Thyroid gland (tissue), 4 donors: ENCODE measurements around the gene GADD45GIP1. TPM values are rescaled to one million over a fixed set of nuclear protein-coding genes. Genes with fewer than 3 reads are reported as not detected.

ENCODE experiments used
- DNase-seq, 2 donors: peaks; one replicate each; pipeline ENCODE4 v3.0.0-alpha.2; 2019
- H3K27ac ChIP-seq, 3 donors: fragments of 200-600 bp; sonication (generic); 1 replicate in 2 of 3; 2 replicates in 1 of 3; pipeline ENCODE4 v1.5.1; 2016 to 2019; ENCODE audit warnings: mild to moderate bottlenecking in 1 of 3, moderate library complexity in 1 of 3
- H3K27me3 ChIP-seq: fragments of 200-600 bp; sonication (generic); one replicate; pipeline ENCODE4 v1.5.1; 2019
- H3K36me3 ChIP-seq, 2 donors: fragments of 200-600 bp; sonication (generic); one replicate each; pipeline ENCODE4 v1.5.1; 2016 to 2019
- H3K4me1 ChIP-seq, 2 donors: fragments of 200-600 bp; sonication (generic); one replicate each; pipeline ENCODE4 v1.5.1; 2017 to 2019
- H3K4me3 ChIP-seq, 3 donors: fragments of 200-600 bp; sonication (generic); replicated peaks in 1 of 3; 1 replicate in 2 of 3; 2 replicates in 1 of 3; pipeline ENCODE4 v1.5.1; 2016; ENCODE audit warnings: mild to moderate bottlenecking in 1 of 3
- H3K9me3 ChIP-seq: fragments of 200-600 bp; sonication (generic); one replicate; pipeline ENCODE4 v1.5.1; 2017
- CTCF ChIP-seq, 6 experiments: fragments of 200-600 bp in 3 of 6; fragments of 450-650 bp in 3 of 6; sonication (generic) in 3 of 6; IDR thresholded peaks; one replicate each; pipeline ENCODE4 v1.5.1; 2016 to 2019; ENCODE audit warnings: antibody characterized with exemption in 6 of 6, mild to moderate bottlenecking in 2 of 6, inconsistent platforms in 1 of 6, moderate library complexity in 1 of 6
- POLR2A ChIP-seq, 2 donors: fragments of 450-650 bp; IDR thresholded peaks; one replicate each; pipeline ENCODE4 v1.6.1; 2017; ENCODE audit warnings: antibody characterized with exemption in 2 of 2, mild to moderate bottlenecking in 2 of 2, moderate library complexity in 1 of 2
- WGBS, 2 donors: methylation state at CpG; one replicate each; pipeline ENCODE4 v1.1.5; 2017; 5-methylcytosine and 5-hydroxymethylcytosine counted together
- intact Hi-C: fragments of 100-400 bp; cut with DNase I; formaldehyde crosslinking; loops from one replicate; pipeline ENCODE4 v1.15.1; 2023
- microRNA-seq: library from miRNA; unstranded; fragments of <30 nt; microRNA quantifications from one replicate; pipeline ENCODE4, GENCODE V29; 2016
- small RNA-seq: library from RNA; depleted of rRNA; stranded (forward); fragments of <200 nt; gene quantifications from one replicate; pipeline ENCODE3, GENCODE V24; 2016
- total RNA-seq, 4 donors: library from RNA; depleted of rRNA; stranded (reverse); fragments of >200 nt; gene quantifications; one replicate each; pipeline ENCODE4 v1.2.3, GENCODE V29; 2016

The GADD45GIP1 gene
- total RNA-seq, 4 donors from 2014 or later, result 31.8 to 68.3 (median 55.2) TPM

- H3K4me3 ChIP-seq, result no peak overlapping the region
- peak overlapping the region; percentile 79 to 86 (median 80) for H3K27ac ChIP-seq
- no peaks in the 10 kb centered on the region for H3K27me3 ChIP-seq
- H3K9me3 ChIP-seq, result no peaks in the 10 kb centered on the region
- peaks cover 22 to 29% of the 10 kb centered on the region in 2 donors for H3K4me1 ChIP-seq
- peak; percentile 55 to 67 for DNase-seq
- TF ChIP-seq POLR2A (IDR thresholded peaks at IDR 0.05) (no peak), CTCF (IDR thresholded peaks at IDR 0.05) (no peak)
- no peaks in the 10 kb centered on the region for H3K36me3 ChIP-seq
- intact Hi-C loops, result no loop called here
- 49 to 57% methylated on average over 11 to 12 of the region's 12 CpGs for WGBS, 2 donors
These were observed 43.0 kb downstream of the GADD45GIP1 start for GRCh38 chr19:12913851-12914690.

GRCh38 chr19:12913011-12913561 is 43.9 kb downstream of the GADD45GIP1 start:
- DNase-seq, result peak; percentile 89 to 93
- 2 to 7% methylated on average over 18 to 19 of the region's 22 CpGs for WGBS, 2 donors

GRCh38 chr19:12912571-12912970 is 44.5 kb downstream of the GADD45GIP1 start:
- 17 to 18% methylated on average over 4 of the region's 4 CpGs for WGBS, 2 donors
- Histone ChIP-seq H3K27ac (peak overlapping the region; percentile 79 to 86 (median 80)), H3K27me3 (no peaks in the 10 kb centered on the region), H3K4me1 (peaks cover 22 to 29% of the 10 kb centered on the region in 2 donors), H3K36me3 (no peaks in the 10 kb centered on the region), H3K9me3 (no peaks in the 10 kb centered on the region), H3K4me3 (no peak overlapping the region)
- intact Hi-C loops, result no loop called here
- peak in 1 of 2 donors; percentile 18 for DNase-seq
- no peak for TF ChIP-seq POLR2A (IDR thresholded peaks at IDR 0.05)
- TF ChIP-seq CTCF (IDR thresholded peaks at IDR 0.05), result no peak

More at GRCh38 chr19:12913011-12913561, 43.9 kb downstream of the GADD45GIP1 start:
- Histone ChIP-seq H3K27me3 (no peaks in the 10 kb centered on the region), H3K27ac (peak overlapping the region; percentile 79 to 86 (median 80)), H3K9me3 (no peaks in the 10 kb centered on the region), H3K4me3 (peak overlapping the region in 1 of 3 donors; percentile 1), H3K36me3 (no peaks in the 10 kb centered on the region), H3K4me1 (peaks cover 22 to 29% of the 10 kb centered on the region in 2 donors)
- TF ChIP-seq CTCF (IDR thresholded peaks at IDR 0.05) (no peak), POLR2A (IDR thresholded peaks at IDR 0.05) (peak in 1 of 2 donors; percentile 43)
- intact Hi-C loops, result no loop called here

GRCh38 chr19:12907166-12907565 is 49.9 kb downstream of the GADD45GIP1 start:
- Histone ChIP-seq H3K27ac (no peak overlapping the region), H3K36me3 (no peaks in the 10 kb centered on the region), H3K4me1 (peaks cover 1 to 5% of the 10 kb centered on the region in 2 donors), H3K4me3 (no peak overlapping the region), H3K9me3 (no peaks in the 10 kb centered on the region), H3K27me3 (no peaks in the 10 kb centered on the region)
- WGBS, 2 donors, result 94 to 95% methylated on average over 9 of the region's 9 CpGs
- intact Hi-C loops, result no loop called here
- TF ChIP-seq CTCF (IDR thresholded peaks at IDR 0.05) (no peak), POLR2A (IDR thresholded peaks at IDR 0.05) (no peak)
- no peak for DNase-seq

Small RNAs within 50 kb of the gene (microRNA-seq; reads per million reads assigned to microRNA genes)
- gene MIR5695, result not detected
- gene MIR6515, result 6.6 reads per million, percentile 16 among the genes with 10 or more reads in this experiment

Small RNAs within 50 kb of the gene (small RNA-seq; reads per million reads assigned to genes)
- gene MIR5695 (not detected), gene MIR6515 (not detected)

Other genes with a start within 250 kb of the GADD45GIP1 start
- gene TNPO2, start 233.3 kb downstream of the GADD45GIP1 start, total RNA-seq, result 10 to 100 TPM; 50.8 to 59.8 (median 54.8) TPM
- 100 to 1,000 TPM; 261 to 416 (median 329) TPM for gene TRIR, start 222.5 kb downstream of the GADD45GIP1 start, total RNA-seq
- 10 to 100 TPM; 70.7 to 88.8 (median 83.3) TPM for gene GET3, start 219.7 kb downstream of the GADD45GIP1 start, total RNA-seq
- gene BEST2, start 205.4 kb downstream of the GADD45GIP1 start, total RNA-seq, result not detected
- gene HOOK2, start 181.7 kb downstream of the GADD45GIP1 start, total RNA-seq, result 100 to 1,000 TPM; 128 to 145 (median 136) TPM
- gene JUNB, start 165.7 kb downstream of the GADD45GIP1 start, total RNA-seq, result 100 to 1,000 TPM; 111 to 393 (median 220) TPM
- gene PRDX2, start 155.4 kb downstream of the GADD45GIP1 start, total RNA-seq, result 100 to 1,000 TPM; 166 to 496 (median 328) TPM
- under 1 TPM in 1 of 4 donors, not detected in 3; 0.67 TPM for gene THSD8, start 155.2 kb downstream of the GADD45GIP1 start, total RNA-seq
- gene RNASEH2A, start 150.6 kb downstream of the GADD45GIP1 start, total RNA-seq, result 10 to 100 TPM in 1 of 4 donors, 1 to 10 TPM in 3; 1.5 to 11.8 (median 5.4) TPM
- gene RTBDN, start 122.6 kb downstream of the GADD45GIP1 start, total RNA-seq, result not detected
- gene MAST1, start 118.7 kb downstream of the GADD45GIP1 start, total RNA-seq, result under 1 TPM in 1 of 4 donors, not detected in 3; 0.56 TPM
- 10 to 100 TPM; 35.4 to 67.3 (median 59.1) TPM for gene DNASE2, start 75.8 kb downstream of the GADD45GIP1 start, total RNA-seq
- not detected for gene KLF1, start 70.0 kb downstream of the GADD45GIP1 start, total RNA-seq
- 10 to 100 TPM; 31.2 to 63.7 (median 46.7) TPM for gene GCDH, start 66.1 kb downstream of the GADD45GIP1 start, total RNA-seq
- not detected for gene SYCE2, start 37.9 kb downstream of the GADD45GIP1 start, total RNA-seq
- gene FARSA, start 23.5 kb downstream of the GADD45GIP1 start, total RNA-seq, result 10 to 100 TPM; 43.5 to 61.5 (median 53.4) TPM
- gene CALR, start 18.6 kb downstream of the GADD45GIP1 start, total RNA-seq, result 1,000 to 10,000 TPM; 1,892 to 4,270 (median 2,942) TPM
- gene RAD23A, start 11.4 kb downstream of the GADD45GIP1 start, total RNA-seq, result 100 to 1,000 TPM in 2 of 4 donors, 10 to 100 TPM in 2; 72.0 to 128 (median 101) TPM
- gene DAND5, start 12.4 kb upstream of the GADD45GIP1 start, total RNA-seq, result under 1 TPM in 2 of 4 donors, not detected in 2; 0.40 to 0.45 TPM
- gene NFIX, start 38.3 kb upstream of the GADD45GIP1 start, total RNA-seq, result 10 to 100 TPM; 38.8 to 70.2 (median 62.4) TPM
- gene LYL1, start 145.6 kb upstream of the GADD45GIP1 start, total RNA-seq, result 10 to 100 TPM in 1 of 4 donors, 1 to 10 TPM in 3; 4.2 to 10.9 (median 7.7) TPM
- gene TRMT1, start 159.5 kb upstream of the GADD45GIP1 start, total RNA-seq, result 10 to 100 TPM; 23.9 to 31.3 (median 29.1) TPM
- gene NACC1, start 161.0 kb upstream of the GADD45GIP1 start, total RNA-seq, result 10 to 100 TPM; 16.9 to 67.7 (median 43.0) TPM
- 10 to 100 TPM; 39.2 to 91.9 (median 56.5) TPM for gene STX10, start 193.2 kb upstream of the GADD45GIP1 start, total RNA-seq
- 100 to 1,000 TPM in 1 of 4 donors, 10 to 100 TPM in 3; 55.0 to 139 (median 65.9) TPM for gene IER2, start 193.2 kb upstream of the GADD45GIP1 start, total RNA-seq